Karpas-422 (cell line): ENCODE measurements around the gene OBSCN. TPM values are rescaled to one million over a fixed set of nuclear protein-coding genes. Genes with fewer than 3 reads are reported as not detected.
"Not testable (repeated sequence)": the region's sequence is repeated elsewhere in the genome, so short reads cannot be mapped to it uniquely, and the experiment has no call there.

ENCODE experiments used
- DNase-seq: peaks from one replicate; pipeline ENCODE4 v3.0.0-alpha.2; 2015
- H2AFZ ChIP-seq: fragments of 200-600 bp; sonication (generic); 2 replicates; pipeline ENCODE4 v1.6.1; 2014; ENCODE audit warnings: antibody characterized with exemption, low read length, mixed read lengths
- H3K27ac ChIP-seq: fragments of 200-600 bp; sonication (generic); 2 replicates; pipeline ENCODE4 v1.5.1; 2014; ENCODE audit warnings: mild to moderate bottlenecking, low read length, moderate library complexity
- H3K27me3 ChIP-seq: fragments of 200-600 bp; sonication (generic); 2 replicates; pipeline ENCODE4 v1.6.1; 2014; ENCODE audit warnings: low read length, mixed read lengths
- H3K36me3 ChIP-seq: fragments of 200-600 bp; sonication (generic); 2 replicates; pipeline ENCODE4 v1.6.1; 2014; ENCODE audit warnings: low read length, mixed read lengths; ENCODE audit not compliant: insufficient read depth
- H3K4me1 ChIP-seq: fragments of 200-600 bp; sonication (generic); 2 replicates; pipeline ENCODE4 v1.6.1; 2014; ENCODE audit warnings: mild to moderate bottlenecking, low read length, mixed read lengths
- H3K4me2 ChIP-seq: fragments of 200-600 bp; sonication (generic); 2 replicates; pipeline ENCODE4 v1.6.1; 2014; ENCODE audit warnings: low read length, low read depth, mild to moderate bottlenecking; ENCODE audit not compliant: poor library complexity, severe bottlenecking
- H3K4me3 ChIP-seq: fragments of 200-600 bp; sonication (generic); 2 replicates; pipeline ENCODE4 v1.5.1; 2014; ENCODE audit warnings: mild to moderate bottlenecking, antibody characterized with exemption, low read length, mixed read lengths
- H3K79me2 ChIP-seq: fragments of 200-600 bp; sonication (generic); 2 replicates; pipeline ENCODE4 v1.6.1; 2014; ENCODE audit warnings: mild to moderate bottlenecking, low read length, mixed read lengths
- H3K9ac ChIP-seq: fragments of 200-600 bp; sonication (generic); 2 replicates; pipeline ENCODE4 v1.6.0; 2014; ENCODE audit warnings: low read length
- H3K9me2 ChIP-seq: fragments of 200-600 bp; sonication (generic), shearing (Covaris generic); replicated peaks from 2 replicates; pipeline ENCODE4 v1.6.0; 2014; ENCODE audit warnings: mild to moderate bottlenecking, low read length, moderate library complexity; ENCODE audit not compliant: insufficient read depth
- H3K9me3 ChIP-seq: fragments of 300-700, 200-600 bp; sonication (generic); 2 replicates; pipeline ENCODE4 v1.6.1; 2014; ENCODE audit warnings: low read length, mixed read lengths
- H4K20me1 ChIP-seq: fragments of 200-600 bp; sonication (generic); 2 replicates; pipeline ENCODE4 v1.6.1; 2014; ENCODE audit warnings: mild to moderate bottlenecking, antibody characterized with exemption, low read length, low read depth; ENCODE audit not compliant: insufficient read depth
- total RNA-seq: library from RNA; depleted of rRNA; stranded (reverse); fragments of >200 nt; shearing (Covaris generic); gene quantifications from 2 replicates; pipeline ENCODE4 v1.2.3, GENCODE V29; 2014; ENCODE audit warnings: low replicate concordance

The OBSCN gene
- total RNA-seq, 1 experiment from 2014 or later = 17.5 TPM

DNA sequence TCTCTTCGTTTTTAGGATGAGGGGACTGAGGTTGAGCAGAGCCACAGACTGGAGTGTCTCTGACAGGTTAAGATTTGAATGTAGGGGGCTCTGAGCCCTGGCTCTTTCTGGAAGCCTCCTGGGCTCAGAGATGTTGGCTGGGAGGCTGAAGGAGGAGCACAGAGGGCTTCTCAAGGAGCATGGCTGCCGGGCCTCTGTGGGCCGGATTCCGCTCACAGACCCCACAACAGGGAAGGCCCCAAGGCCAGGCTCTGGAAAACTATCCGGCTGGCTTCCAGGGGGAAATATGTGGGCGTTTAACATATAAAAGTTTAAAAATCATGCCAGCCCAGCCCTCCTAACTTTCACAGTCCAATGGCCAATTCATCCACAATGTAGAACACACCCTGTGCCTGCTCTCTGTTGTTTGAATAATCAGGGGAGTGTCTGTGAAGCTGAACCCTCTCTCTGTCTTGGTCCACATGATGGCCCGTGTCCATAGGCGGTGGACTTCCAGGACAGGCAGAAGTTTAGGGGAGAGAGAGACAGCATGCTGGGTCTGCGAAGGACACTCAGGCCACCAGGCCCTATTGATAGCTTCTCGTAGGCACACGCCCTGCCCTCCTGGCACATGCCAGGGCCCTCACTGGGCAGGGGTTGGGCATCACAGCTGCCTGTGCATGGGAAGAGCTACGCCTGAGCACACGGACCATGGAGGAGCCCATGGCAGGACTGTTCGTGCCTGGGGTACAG lies 10.8 kb downstream of the OBSCN start:
- H3K9me3 ChIP-seq = no peaks in the 10 kb centered on the region

DNA sequence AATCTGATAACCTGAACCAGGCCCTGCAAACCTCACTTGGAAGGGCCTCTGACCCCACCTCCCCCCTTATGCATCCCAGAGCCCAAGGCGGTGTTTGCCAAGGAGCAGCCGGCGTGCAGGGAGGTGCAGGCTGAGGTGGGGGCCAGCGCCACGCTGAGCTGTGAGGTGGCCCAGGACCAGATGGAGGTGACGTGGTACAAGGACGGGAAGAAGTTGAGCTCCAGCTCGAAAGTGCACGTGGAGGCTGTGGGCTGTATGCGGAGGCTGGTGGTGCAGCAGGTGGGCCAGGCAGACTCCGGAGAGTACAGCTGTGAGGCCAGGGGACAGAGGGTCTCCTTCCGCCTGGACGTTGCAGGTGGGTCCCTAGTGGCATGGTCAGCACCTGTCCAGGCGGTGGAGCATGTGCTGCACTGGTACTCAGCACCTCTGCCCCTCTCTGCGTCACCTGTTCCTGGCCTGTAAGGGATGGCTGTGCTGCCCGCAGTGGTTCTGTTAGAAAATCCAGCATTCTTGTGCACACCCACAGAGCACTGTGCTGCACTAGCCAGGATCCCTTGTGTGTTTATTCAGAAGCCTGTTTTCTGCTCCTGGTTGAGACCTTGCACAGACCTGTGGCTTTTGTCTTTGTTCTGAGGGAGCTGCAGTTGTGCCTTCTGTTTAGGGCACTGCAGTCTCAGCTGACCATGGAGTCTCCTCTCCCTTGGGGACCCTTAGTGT lies 11.6 kb downstream of the OBSCN start:
- H3K27ac ChIP-seq = no peak overlapping the region
- H4K20me1 ChIP-seq = no peaks in the 10 kb centered on the region
- peaks cover 6% of the 10 kb centered on the region; the same call in 1 of the 2 replicates for H3K36me3 ChIP-seq
- no peak overlapping the region for H3K9ac ChIP-seq
- no peak overlapping the region for H3K4me2 ChIP-seq
- H3K9me2 ChIP-seq = no peaks in the 10 kb centered on the region
- H3K9me3 ChIP-seq = peaks cover 4% of the 10 kb centered on the region; the same call in 1 of the 2 replicates
- no peak overlapping the region for H2AFZ ChIP-seq
- no peak for DNase-seq
- H3K4me1 ChIP-seq = peaks cover 6% of the 10 kb centered on the region; the same call in 1 of the 2 replicates
- H3K79me2 ChIP-seq = no peaks in the 10 kb centered on the region; the same call in 1 of the 2 replicates
- no peaks in the 10 kb centered on the region for H3K27me3 ChIP-seq
- H3K4me3 ChIP-seq = no peak overlapping the region

More for the DNA sequence above, 10.8 kb downstream of the OBSCN start:
- no peak for DNase-seq
- H3K79me2 ChIP-seq = no peaks in the 10 kb centered on the region; the same call in 1 of the 2 replicates
- no peaks in the 10 kb centered on the region for H4K20me1 ChIP-seq
- no peaks in the 10 kb centered on the region; the same call in 1 of the 2 replicates for H3K36me3 ChIP-seq
- no peaks in the 10 kb centered on the region for H3K27me3 ChIP-seq
- no peak overlapping the region for H3K4me3 ChIP-seq
- no peaks in the 10 kb centered on the region for H3K9me2 ChIP-seq
- H3K27ac ChIP-seq = no peak overlapping the region
- no peak overlapping the region for H2AFZ ChIP-seq
- H3K4me2 ChIP-seq = no peak overlapping the region
- H3K4me1 ChIP-seq = peaks cover 9% of the 10 kb centered on the region
- no peak overlapping the region for H3K9ac ChIP-seq

DNA sequence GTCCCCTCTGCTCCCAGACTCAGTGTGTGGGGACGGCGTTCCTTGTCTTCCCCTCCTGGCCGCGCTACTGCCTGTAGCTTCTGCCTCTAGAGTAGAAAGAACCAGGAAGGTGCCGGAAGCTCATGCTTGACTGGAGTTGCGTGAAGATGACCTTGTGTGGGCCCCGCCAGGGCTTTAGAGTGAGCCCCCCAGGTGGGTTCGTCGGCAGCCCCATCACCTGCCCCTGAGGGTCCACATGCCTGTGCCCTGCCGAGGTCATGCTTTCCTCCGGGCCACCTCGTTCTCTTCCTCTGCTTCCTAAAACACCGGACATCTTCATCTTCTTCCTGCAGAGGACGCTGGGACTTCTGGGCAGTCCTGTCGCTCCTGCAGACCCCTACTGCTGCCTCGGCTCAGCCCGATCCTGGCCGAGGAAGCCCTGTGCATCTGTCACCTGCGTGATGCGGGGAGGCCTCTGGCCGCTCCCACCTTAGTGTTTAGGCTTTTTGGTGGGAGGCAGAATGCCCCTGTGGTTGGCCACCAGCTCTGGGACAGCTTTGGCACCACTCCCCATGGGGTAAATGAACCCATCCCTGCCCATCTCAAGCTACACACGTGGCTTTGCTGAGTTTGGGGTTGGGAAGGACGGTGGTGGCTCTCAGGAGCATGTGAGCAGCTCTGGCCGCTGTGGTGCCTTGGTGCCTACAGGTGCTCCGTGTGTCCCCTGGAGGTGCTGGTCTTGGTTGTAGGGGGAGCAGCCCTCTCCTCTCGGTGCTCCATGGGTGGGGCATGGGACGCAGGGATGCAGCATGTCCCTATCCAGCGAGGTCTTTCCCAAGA lies 12.3 kb downstream of the OBSCN start:
- H3K79me2 ChIP-seq = no peaks in the 10 kb centered on the region
- no peak overlapping the region for H3K4me3 ChIP-seq
- no peak overlapping the region for H2AFZ ChIP-seq
- peaks cover 6% of the 10 kb centered on the region; the same call in 1 of the 2 replicates for H3K4me1 ChIP-seq
- no peaks in the 10 kb centered on the region for H3K27me3 ChIP-seq
- H4K20me1 ChIP-seq = no peaks in the 10 kb centered on the region
- H3K9me2 ChIP-seq = no peaks in the 10 kb centered on the region
- peaks cover 14% of the 10 kb centered on the region for H3K36me3 ChIP-seq
- peaks cover 7% of the 10 kb centered on the region; the same call in 1 of the 2 replicates for H3K9me3 ChIP-seq
- no peak overlapping the region for H3K9ac ChIP-seq
- H3K4me2 ChIP-seq = no peak overlapping the region
- DNase-seq = no peak
- H3K27ac ChIP-seq = no peak overlapping the region

DNA sequence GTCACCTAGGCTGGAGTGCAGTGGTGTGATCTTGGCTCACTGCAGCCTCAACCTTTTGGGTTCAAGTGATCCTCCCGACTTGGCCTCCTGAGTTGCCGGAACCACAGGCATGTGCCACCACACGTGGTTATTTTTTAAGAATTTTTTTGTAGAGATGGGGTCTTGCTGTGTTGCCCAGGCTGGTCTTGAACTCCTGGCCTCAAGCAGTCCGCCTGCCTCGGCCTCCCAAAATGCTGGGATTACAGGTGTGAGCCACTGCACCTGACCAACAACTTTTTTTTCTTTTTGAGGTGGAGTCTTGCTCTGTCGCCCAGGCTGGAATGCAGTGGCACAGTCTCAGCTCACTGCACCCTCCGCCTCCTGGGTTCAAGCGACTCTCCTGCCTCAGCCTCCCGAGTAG lies 13.3 kb downstream of the OBSCN start:
- H3K27ac ChIP-seq, H2AFZ ChIP-seq, H3K79me2 ChIP-seq, DNase-seq, H3K9me2 ChIP-seq, H3K9me3 ChIP-seq, H3K4me2 ChIP-seq, H3K27me3 ChIP-seq, H4K20me1 ChIP-seq, H3K9ac ChIP-seq, H3K4me3 ChIP-seq, H3K4me1 ChIP-seq: not testable (repeated sequence)
- H3K36me3 ChIP-seq = peaks cover 18% of the 10 kb centered on the region

DNA sequence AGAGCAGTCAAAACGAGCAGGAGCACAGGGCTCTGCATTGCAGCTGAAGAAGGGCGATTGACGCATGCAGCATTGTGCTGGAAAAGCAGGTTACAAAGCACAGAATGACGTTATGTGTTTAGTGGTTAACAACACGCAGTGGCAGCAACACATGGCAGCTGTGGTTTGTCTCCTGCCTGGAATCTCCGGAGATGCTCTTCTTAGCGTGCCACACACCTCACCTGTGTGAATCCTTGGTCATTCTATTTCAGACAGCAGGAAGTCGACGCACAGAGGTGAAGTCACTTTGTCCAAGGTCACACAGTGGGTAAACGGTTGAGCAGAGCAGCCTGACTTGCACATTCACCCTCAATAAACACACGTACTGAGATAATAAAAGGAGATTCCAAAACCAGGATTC lies 14.7 kb downstream of the OBSCN start:
- no peak overlapping the region for H3K4me3 ChIP-seq
- H4K20me1 ChIP-seq = no peaks in the 10 kb centered on the region
- H3K4me2 ChIP-seq = no peak overlapping the region
- no peak for DNase-seq
- H2AFZ ChIP-seq = no peak overlapping the region
- peaks cover 6% of the 10 kb centered on the region; the same call in 1 of the 2 replicates for H3K4me1 ChIP-seq
- no peak overlapping the region for H3K27ac ChIP-seq
- no peaks in the 10 kb centered on the region for H3K79me2 ChIP-seq
- no peak overlapping the region for H3K9ac ChIP-seq
- peaks cover 7% of the 10 kb centered on the region; the same call in 1 of the 2 replicates for H3K9me3 ChIP-seq
- H3K27me3 ChIP-seq = no peaks in the 10 kb centered on the region
- no peaks in the 10 kb centered on the region for H3K9me2 ChIP-seq
- H3K36me3 ChIP-seq = peaks cover 18% of the 10 kb centered on the region

DNA sequence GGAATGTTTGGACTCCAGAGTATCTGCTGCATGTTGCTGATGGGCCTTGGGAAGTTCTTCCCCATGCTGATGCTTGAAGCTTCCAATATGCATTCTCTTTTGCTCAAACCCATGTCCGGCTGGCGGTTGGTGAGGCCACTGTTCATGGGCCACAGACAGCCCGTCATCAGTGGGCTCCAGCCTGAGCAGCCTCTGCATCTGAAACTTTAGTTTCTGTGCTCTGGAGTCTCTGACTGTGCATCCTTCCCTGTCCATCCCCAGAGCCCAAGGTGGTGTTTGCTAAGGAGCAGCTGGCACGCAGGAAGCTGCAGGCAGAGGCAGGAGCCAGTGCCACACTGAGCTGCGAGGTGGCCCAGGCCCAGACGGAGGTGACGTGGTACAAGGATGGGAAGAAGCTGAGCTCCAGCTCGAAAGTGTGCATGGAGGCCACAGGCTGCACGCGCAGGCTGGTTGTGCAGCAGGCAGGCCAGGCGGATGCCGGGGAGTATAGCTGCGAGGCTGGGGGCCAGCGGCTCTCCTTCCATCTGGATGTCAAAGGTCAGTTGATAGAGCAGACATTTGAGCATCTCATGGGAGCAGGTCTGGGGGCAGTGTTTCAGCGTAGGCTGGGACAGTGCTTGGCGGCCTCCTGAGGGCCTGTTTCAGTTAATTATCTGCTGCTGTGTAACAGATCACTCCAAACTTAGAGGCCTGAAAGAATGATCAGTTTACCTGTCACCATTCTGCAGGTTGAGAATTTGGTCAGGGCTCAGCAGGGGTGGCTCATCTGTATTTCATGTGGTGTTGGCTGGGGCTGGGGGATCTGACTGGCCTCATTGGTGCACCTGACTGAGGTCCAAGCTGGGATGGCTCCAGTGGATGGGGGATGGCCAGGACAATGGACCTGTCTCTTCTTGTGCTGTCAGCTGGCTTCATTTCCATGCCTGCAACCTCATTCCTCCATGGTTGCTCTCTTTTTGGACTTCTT lies 16.6 kb downstream of the OBSCN start:
- Histone ChIP-seq H3K9ac (no peak overlapping the region), H3K27me3 (no peaks in the 10 kb centered on the region), H3K4me2 (no peak overlapping the region), H3K4me1 (peaks cover 6% of the 10 kb centered on the region; the same call in 1 of the 2 replicates), H4K20me1 (no peaks in the 10 kb centered on the region), H3K36me3 (peaks cover 18% of the 10 kb centered on the region), H3K9me3 (peaks cover 7% of the 10 kb centered on the region; the same call in 1 of the 2 replicates), H3K79me2 (no peaks in the 10 kb centered on the region), H2AFZ (no peak overlapping the region), H3K27ac (no peak overlapping the region), H3K4me3 (no peak overlapping the region), H3K9me2 (no peaks in the 10 kb centered on the region)
- no peak for DNase-seq

DNA sequence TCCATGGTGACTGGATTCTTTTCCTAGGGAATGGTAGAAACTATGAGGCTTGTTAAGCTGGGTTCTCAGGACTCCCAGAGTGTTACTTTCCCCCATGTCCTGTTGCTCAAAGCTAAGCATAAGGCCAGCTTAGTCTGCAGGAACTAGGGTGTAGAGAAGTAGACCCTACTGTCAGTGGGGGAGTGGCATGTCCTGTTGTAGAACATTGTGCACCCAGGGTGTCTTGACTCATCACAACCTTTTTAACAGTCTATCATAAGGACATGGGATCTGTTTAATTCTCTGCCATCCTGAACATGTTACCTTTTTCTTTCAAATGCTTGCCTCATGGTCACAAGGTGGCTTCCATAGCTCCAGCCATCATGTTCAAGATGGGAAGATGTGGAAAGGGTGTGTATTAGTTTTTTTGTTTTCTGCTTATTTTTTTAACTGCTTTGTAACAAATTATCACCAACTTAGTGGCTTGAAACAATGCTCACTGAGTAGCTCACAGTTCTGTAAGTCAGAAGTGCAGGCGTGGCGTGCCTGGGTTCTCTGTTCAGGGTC lies 17.4 kb downstream of the OBSCN start:
- Histone ChIP-seq H3K4me3 (no peak overlapping the region), H3K9me2 (no peaks in the 10 kb centered on the region), H3K27me3 (no peaks in the 10 kb centered on the region), H3K9ac (no peak overlapping the region), H3K36me3 (peaks cover 18% of the 10 kb centered on the region), H3K4me2 (no peak overlapping the region), H3K4me1 (no peaks in the 10 kb centered on the region), H2AFZ (no peak overlapping the region), H3K27ac (no peak overlapping the region), H4K20me1 (no peaks in the 10 kb centered on the region), H3K9me3 (peaks cover 7% of the 10 kb centered on the region; the same call in 1 of the 2 replicates), H3K79me2 (no peaks in the 10 kb centered on the region)
- no peak for DNase-seq
